H1 (cell line): ENCODE measurements around the gene BARX2. TPM values are rescaled to one million over a fixed set of nuclear protein-coding genes. Genes with fewer than 3 reads are reported as not detected.

Source experiments
- GABPA ChIP-seq: IDR thresholded peaks from 2 replicates; pipeline ENCODE4 v1.6.1; 2011; ENCODE audit warnings: mild to moderate bottlenecking, low read length, moderate library complexity, borderline replicate concordance; ENCODE audit not compliant: insufficient read depth
- MAFK ChIP-seq: IDR thresholded peaks from 2 replicates; pipeline ENCODE4 v1.6.1; 2012; ENCODE audit warnings: low read depth, mild to moderate bottlenecking, improper control_type of control experiment, low read length
- POLR2AphosphoS5 ChIP-seq: IDR thresholded peaks from 2 replicates; pipeline ENCODE4 v1.6.1; 2011; ENCODE audit warnings: low read depth, low read length
- RXRA ChIP-seq: IDR thresholded peaks from 2 replicates; pipeline ENCODE4 v1.6.1; 2011; ENCODE audit warnings: low read depth, mild to moderate bottlenecking, low read length, moderate library complexity; ENCODE audit not compliant: insufficient read depth
- SIX5 ChIP-seq: IDR thresholded peaks from 2 replicates; pipeline ENCODE4 v1.6.1; 2011; ENCODE audit warnings: mild to moderate bottlenecking, low read depth, low read length
- TAF1 ChIP-seq: IDR thresholded peaks from 2 replicates; pipeline ENCODE4 v1.6.1; 2011; ENCODE audit warnings: mild to moderate bottlenecking, low read depth, low read length
- TAF7 ChIP-seq: optimal IDR thresholded peaks from 2 replicates; pipeline ENCODE3; 2011; ENCODE audit warnings: low read depth, mild to moderate bottlenecking, inconsistent platforms, low read length, moderate library complexity, borderline replicate concordance
- TBP ChIP-seq: IDR thresholded peaks from 2 replicates; pipeline ENCODE4 v1.6.1; 2011; ENCODE audit warnings: low read depth, low read length, improper control_type of control experiment
- TCF12 ChIP-seq: IDR thresholded peaks from 2 replicates; pipeline ENCODE4 v1.6.1; 2011; ENCODE audit warnings: low read depth, mild to moderate bottlenecking, low read length
- USF2 ChIP-seq: IDR thresholded peaks from 2 replicates; pipeline ENCODE4 v1.6.1; 2011; ENCODE audit warnings: low read length, improper control_type of control experiment
- polyA plus RNA-seq, 7 experiments: library from polyadenylated mRNA; depleted of rRNA in 3 of 7; stranded (reverse) in 5 of 7; unstranded in 2 of 7; fragments of >200 nt in 5 of 7; fragments of 200-250 nt in 2 of 7; gene quantifications; 1 replicate in 5 of 7; 2 replicates in 1 of 7; 4 replicates in 1 of 7; pipeline versions ENCODE4 v1.2.1 to v1.2.3, GENCODE V29; 2011 to 2013; ENCODE audit warnings: missing spikeins in 2 of 7, mixed read lengths in 2 of 7
- total RNA-seq: library from RNA; stranded (reverse); fragmentation: NEBNext Ultra II Directional; extraction: Animal tissue kit (Norgen Biotek cat#: 25700); gene quantifications from 2 replicates; pipeline ENCODE4 v1.2.1, GENCODE V29; 2021
- TF ChIP-seq, protein P1 (sequence below): fragments of 300-600 bp; sonication (generic); IDR thresholded peaks from 2 replicates; pipeline ENCODE4 v1.7.1; 2012; ENCODE audit warnings: low read length, moderate library complexity, mild to moderate bottlenecking, inconsistent platforms; ENCODE audit not compliant: insufficient replicate concordance

The BARX2 gene
- total and polyA plus RNA-seq, 2 of the 8 experiments (the other 6 are each of a cell fraction or from before 2014, with no cell fraction given) = not detected

DNA sequence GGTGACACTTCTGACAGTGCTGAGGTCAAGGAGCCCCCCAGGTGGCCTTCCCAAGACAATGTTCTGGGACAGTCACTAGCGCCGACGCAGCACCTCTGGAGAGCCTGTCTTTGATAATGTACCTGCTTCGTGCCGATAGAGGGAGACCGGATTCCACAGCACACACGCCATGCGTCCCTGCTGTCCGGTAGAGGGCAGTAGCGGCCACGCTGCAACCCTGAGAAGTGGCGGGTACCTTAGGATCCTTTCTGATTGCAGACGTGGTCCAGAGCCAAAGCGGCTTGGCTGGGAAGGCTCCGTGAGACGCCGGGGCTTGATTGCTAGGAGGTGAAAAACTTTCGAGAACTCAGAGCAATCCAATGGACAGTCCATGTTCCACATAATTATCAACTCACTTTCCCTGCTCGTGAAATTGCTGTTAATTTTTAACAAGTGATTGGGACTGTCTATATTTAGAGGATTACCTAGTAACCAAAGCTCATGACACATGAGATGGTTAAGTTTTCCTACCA, 11.4 kb upstream of the BARX2 start (continued):
- TF ChIP-seq, protein P1, sequence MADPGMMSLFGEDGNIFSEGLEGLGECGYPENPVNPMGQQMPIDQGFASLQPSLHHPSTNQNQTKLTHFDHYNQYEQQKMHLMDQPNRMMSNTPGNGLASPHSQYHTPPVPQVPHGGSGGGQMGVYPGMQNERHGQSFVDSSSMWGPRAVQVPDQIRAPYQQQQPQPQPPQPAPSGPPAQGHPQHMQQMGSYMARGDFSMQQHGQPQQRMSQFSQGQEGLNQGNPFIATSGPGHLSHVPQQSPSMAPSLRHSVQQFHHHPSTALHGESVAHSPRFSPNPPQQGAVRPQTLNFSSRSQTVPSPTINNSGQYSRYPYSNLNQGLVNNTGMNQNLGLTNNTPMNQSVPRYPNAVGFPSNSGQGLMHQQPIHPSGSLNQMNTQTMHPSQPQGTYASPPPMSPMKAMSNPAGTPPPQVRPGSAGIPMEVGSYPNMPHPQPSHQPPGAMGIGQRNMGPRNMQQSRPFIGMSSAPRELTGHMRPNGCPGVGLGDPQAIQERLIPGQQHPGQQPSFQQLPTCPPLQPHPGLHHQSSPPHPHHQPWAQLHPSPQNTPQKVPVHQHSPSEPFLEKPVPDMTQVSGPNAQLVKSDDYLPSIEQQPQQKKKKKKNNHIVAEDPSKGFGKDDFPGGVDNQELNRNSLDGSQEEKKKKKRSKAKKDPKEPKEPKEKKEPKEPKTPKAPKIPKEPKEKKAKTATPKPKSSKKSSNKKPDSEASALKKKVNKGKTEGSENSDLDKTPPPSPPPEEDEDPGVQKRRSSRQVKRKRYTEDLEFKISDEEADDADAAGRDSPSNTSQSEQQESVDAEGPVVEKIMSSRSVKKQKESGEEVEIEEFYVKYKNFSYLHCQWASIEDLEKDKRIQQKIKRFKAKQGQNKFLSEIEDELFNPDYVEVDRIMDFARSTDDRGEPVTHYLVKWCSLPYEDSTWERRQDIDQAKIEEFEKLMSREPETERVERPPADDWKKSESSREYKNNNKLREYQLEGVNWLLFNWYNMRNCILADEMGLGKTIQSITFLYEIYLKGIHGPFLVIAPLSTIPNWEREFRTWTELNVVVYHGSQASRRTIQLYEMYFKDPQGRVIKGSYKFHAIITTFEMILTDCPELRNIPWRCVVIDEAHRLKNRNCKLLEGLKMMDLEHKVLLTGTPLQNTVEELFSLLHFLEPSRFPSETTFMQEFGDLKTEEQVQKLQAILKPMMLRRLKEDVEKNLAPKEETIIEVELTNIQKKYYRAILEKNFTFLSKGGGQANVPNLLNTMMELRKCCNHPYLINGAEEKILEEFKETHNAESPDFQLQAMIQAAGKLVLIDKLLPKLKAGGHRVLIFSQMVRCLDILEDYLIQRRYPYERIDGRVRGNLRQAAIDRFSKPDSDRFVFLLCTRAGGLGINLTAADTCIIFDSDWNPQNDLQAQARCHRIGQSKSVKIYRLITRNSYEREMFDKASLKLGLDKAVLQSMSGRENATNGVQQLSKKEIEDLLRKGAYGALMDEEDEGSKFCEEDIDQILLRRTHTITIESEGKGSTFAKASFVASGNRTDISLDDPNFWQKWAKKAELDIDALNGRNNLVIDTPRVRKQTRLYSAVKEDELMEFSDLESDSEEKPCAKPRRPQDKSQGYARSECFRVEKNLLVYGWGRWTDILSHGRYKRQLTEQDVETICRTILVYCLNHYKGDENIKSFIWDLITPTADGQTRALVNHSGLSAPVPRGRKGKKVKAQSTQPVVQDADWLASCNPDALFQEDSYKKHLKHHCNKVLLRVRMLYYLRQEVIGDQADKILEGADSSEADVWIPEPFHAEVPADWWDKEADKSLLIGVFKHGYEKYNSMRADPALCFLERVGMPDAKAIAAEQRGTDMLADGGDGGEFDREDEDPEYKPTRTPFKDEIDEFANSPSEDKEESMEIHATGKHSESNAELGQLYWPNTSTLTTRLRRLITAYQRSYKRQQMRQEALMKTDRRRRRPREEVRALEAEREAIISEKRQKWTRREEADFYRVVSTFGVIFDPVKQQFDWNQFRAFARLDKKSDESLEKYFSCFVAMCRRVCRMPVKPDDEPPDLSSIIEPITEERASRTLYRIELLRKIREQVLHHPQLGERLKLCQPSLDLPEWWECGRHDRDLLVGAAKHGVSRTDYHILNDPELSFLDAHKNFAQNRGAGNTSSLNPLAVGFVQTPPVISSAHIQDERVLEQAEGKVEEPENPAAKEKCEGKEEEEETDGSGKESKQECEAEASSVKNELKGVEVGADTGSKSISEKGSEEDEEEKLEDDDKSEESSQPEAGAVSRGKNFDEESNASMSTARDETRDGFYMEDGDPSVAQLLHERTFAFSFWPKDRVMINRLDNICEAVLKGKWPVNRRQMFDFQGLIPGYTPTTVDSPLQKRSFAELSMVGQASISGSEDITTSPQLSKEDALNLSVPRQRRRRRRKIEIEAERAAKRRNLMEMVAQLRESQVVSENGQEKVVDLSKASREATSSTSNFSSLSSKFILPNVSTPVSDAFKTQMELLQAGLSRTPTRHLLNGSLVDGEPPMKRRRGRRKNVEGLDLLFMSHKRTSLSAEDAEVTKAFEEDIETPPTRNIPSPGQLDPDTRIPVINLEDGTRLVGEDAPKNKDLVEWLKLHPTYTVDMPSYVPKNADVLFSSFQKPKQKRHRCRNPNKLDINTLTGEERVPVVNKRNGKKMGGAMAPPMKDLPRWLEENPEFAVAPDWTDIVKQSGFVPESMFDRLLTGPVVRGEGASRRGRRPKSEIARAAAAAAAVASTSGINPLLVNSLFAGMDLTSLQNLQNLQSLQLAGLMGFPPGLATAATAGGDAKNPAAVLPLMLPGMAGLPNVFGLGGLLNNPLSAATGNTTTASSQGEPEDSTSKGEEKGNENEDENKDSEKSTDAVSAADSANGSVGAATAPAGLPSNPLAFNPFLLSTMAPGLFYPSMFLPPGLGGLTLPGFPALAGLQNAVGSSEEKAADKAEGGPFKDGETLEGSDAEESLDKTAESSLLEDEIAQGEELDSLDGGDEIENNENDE = no peak
- TF ChIP-seq MAFK (no peak), TAF7 (peak; percentile 89), TAF1 (no peak), GABPA (no peak; the same call in 1 of the 2 replicates), SIX5 (no peak), POLR2AphosphoS5 (no peak; the same call in 1 of the 2 replicates), RXRA (no peak), USF2 (no peak), TCF12 (no peak), TBP (peak; percentile 45; the same call in 1 of the 2 replicates)
